ENCODE measurements around the gene PTPN1.

The PTPN1 gene

GRCh38 chr20:50551288-50551687 is 41.1 kb downstream of the PTPN1 start:
- H3K9me3 ChIP-seq (ENCODE audit: control insufficient read depth, insufficient read depth, low read depth, low read length): no peaks in the 10 kb centered on the region
- peaks cover 4 to 5% of the 10 kb centered on the region in 2 experiments; a peak in 2 of 3 replicates for H3K36me3 ChIP-seq (ENCODE audit: control insufficient read depth in 2 of 2, insufficient read depth in 1 of 2, low read length in 2 of 2)
- TF ChIP-seq TSHZ1 (tag by site-specific recombination; IDR thresholded peaks at IDR 0.05; ENCODE audit: borderline replicate concordance): no peak
- TF ChIP-seq KLF7 (tag by site-specific recombination; IDR thresholded peaks at IDR 0.05; ENCODE audit: borderline replicate concordance): no peak
- TF ChIP-seq BCL11B (tag by site-specific recombination; IDR thresholded peaks at IDR 0.05; ENCODE audit: low read depth): no peak
- no peak overlapping the region for H3K27ac ChIP-seq (ENCODE audit: extremely low read depth, low read depth, low read length)
- peaks cover 3% of the 10 kb centered on the region; the same call in 1 of the 2 replicates for H3K4me1 ChIP-seq (ENCODE audit: control insufficient read depth, insufficient read depth, low read length)
- no peak overlapping the region for H3K4me3 ChIP-seq (ENCODE audit: low read depth, low read length)
- ChIA-PET POLR2A (no interaction called here), CTCF (interaction anchor here (0.5 to 1.4 kb wide), 3 partner anchors 25 to 169 kb away, joined by 3 to 4 read pairs (median 4); no protein-coding TSS in a partner anchor)

- POLR2A ChIA-PET: no interaction called here
- CTCF ChIA-PET: interaction anchor here (0.6 to 1.2 kb wide), 3 partner anchors 12 to 90 kb away, joined by 3 to 5 read pairs (median 3); no protein-coding TSS in a partner anchor
- no peak overlapping the region for H3K27ac ChIP-seq (ENCODE audit: extremely low read depth, low read depth, low read length)
- TF ChIP-seq ZNF830 (tag by site-specific recombination; IDR thresholded peaks at IDR 0.05; ENCODE audit: low read depth): no peak
- no peak for TF ChIP-seq ZNF292 (tag by site-specific recombination; IDR thresholded peaks at IDR 0.05; ENCODE audit: borderline replicate concordance, low read depth)
- no peak for TF ChIP-seq HOXC10 (CRISPR knock-in tag; IDR thresholded peaks at IDR 0.05)
- no peak for TF ChIP-seq ZNF157 (tag by site-specific recombination; IDR thresholded peaks at IDR 0.05)
- no peak for TF ChIP-seq ZSCAN18 (tag by site-specific recombination; IDR thresholded peaks at IDR 0.05)
- TF ChIP-seq ZNF501 (tag by site-specific recombination; IDR thresholded peaks at IDR 0.05): no peak
- no peak for TF ChIP-seq ZNF18 (tag by site-specific recombination; IDR thresholded peaks at IDR 0.05)
- no peak for TF ChIP-seq ZNF473 (tag by site-specific recombination; IDR thresholded peaks at IDR 0.05)
- TF ChIP-seq ZNF121 (tag by site-specific recombination; IDR thresholded peaks at IDR 0.05): no peak
- no peak for TF ChIP-seq ZNF747 (tag by site-specific recombination; IDR thresholded peaks at IDR 0.05)
- no peak for TF ChIP-seq ZNF416 (tag by site-specific recombination; IDR thresholded peaks at IDR 0.05)
- H3K36me3 ChIP-seq (ENCODE audit: control insufficient read depth in 2 of 2, insufficient read depth in 1 of 2, low read length in 2 of 2): peaks cover 4 to 5% of the 10 kb centered on the region in 2 experiments; a peak in 2 of 3 replicates
- H3K4me1 ChIP-seq (ENCODE audit: control insufficient read depth, insufficient read depth, low read length): peaks cover 3% of the 10 kb centered on the region; the same call in 1 of the 2 replicates
- H3K9me3 ChIP-seq (ENCODE audit: control insufficient read depth, insufficient read depth, low read depth, low read length): no peaks in the 10 kb centered on the region
- no peak overlapping the region for H3K4me3 ChIP-seq (ENCODE audit: low read depth, low read length)
These were observed 42.8 kb downstream of the PTPN1 start for GRCh38 chr20:50552979-50553378.
